HG02623 (cell line): ENCODE measurements around the gene PAPPA.

ENCODE experiments used
- ATAC-seq: cut with Tn5 transposase; IDR thresholded peaks from one replicate; pipeline ENCODE4 v1.9.1; 2021; ENCODE audit warnings: moderate library complexity; ENCODE audit not compliant: unreplicated experiment

PAPPA gene

GRCh38 chr9:116152941-116153764, 438 bp upstream of the PAPPA start:
- no peak for ATAC-seq

GRCh38 chr9:116154334-116154975, 864 bp downstream of the PAPPA start:
- no peak for ATAC-seq

- ATAC-seq, result no peak
These were observed 1.5 kb downstream of the PAPPA start for GRCh38 chr9:116154976-116155697.

- ATAC-seq, result no peak
These were observed 2.1 kb downstream of the PAPPA start for GRCh38 chr9:116155698-116156039.

GRCh38 chr9:116156621-116157314, 3.2 kb downstream of the PAPPA start:
- no peak for ATAC-seq

GRCh38 chr9:116157436-116158138, 4.0 kb downstream of the PAPPA start:
- ATAC-seq, result no peak

GRCh38 chr9:116160676-116161571, 7.3 kb downstream of the PAPPA start:
- ATAC-seq, result no peak

GRCh38 chr9:116162241-116162781, 8.7 kb downstream of the PAPPA start:
- no peak for ATAC-seq

GRCh38 chr9:116163293-116164055, 9.9 kb downstream of the PAPPA start:
- no peak for ATAC-seq

- no peak for ATAC-seq
These were observed 12.3 kb downstream of the PAPPA start for GRCh38 chr9:116165912-116166311.

- no peak for ATAC-seq
These were observed 13.1 kb downstream of the PAPPA start for GRCh38 chr9:116166713-116167112.

GRCh38 chr9:116168231-116168630, 14.6 kb downstream of the PAPPA start:
- ATAC-seq, result no peak

GRCh38 chr9:116172216-116172615, 18.6 kb downstream of the PAPPA start:
- ATAC-seq, result no peak

- no peak for ATAC-seq
These were observed 20.8 kb downstream of the PAPPA start for GRCh38 chr9:116174347-116174746.

- no peak for ATAC-seq
These were observed 22.0 kb downstream of the PAPPA start for GRCh38 chr9:116175614-116176013.

GRCh38 chr9:116178481-116179211, 25.1 kb downstream of the PAPPA start:
- no peak for ATAC-seq

GRCh38 chr9:116179568-116179967, 26.0 kb downstream of the PAPPA start:
- no peak for ATAC-seq
